ENCODE data around the gene SCN7A.
"Not testable (repeated sequence)": the region's sequence is repeated elsewhere in the genome, so short reads cannot be mapped to it uniquely, and the experiment has no call there.

The SCN7A gene

GRCh38 chr2:166436976-166437375, 57.1 kb downstream of the SCN7A start:
- no peak for DNase-seq
- Mint-ChIP-seq H3K4me1 (ENCODE audit: low read depth in 2 of 2) (no peaks in the 10 kb centered on the region), H3K36me3 (ENCODE audit: insufficient read depth) (no peaks in the 10 kb centered on the region), H3K4me3 (no peak overlapping the region), H3K9me3 (peaks cover 0 to 2% of the 10 kb centered on the region in 2 donors), H3K27me3 (no peaks in the 10 kb centered on the region), H3K27ac (no peak overlapping the region)
- ATAC-seq (replicated peaks): no peak

DNA sequence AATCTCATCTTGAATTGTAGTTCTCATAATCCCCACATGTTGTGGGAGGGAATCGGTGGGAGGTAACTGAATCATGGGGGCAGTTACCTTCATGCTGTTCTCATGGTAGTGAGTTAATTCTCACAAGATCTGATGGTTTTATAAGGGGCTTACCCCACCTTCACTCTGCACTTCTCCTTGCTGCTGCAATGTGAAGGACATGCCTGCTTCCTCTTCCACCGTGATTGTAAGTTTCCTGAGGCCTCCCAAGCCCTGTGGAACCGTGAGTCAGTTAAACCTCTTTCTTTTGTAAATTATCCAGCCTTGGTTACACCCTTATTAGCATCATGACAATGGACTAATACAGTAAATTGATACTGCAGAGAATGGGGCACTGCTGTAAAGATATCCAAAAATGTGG, 57.9 kb downstream of the SCN7A start:
- Mint-ChIP-seq H3K4me1 (ENCODE audit: low read depth in 2 of 2) (no peaks in the 10 kb centered on the region), H3K27me3 (no peaks in the 10 kb centered on the region), H3K27ac (no peak overlapping the region), H3K36me3 (ENCODE audit: insufficient read depth) (no peaks in the 10 kb centered on the region), H3K9me3 (peaks cover 0 to 2% of the 10 kb centered on the region in 2 donors), H3K4me3 (no peak overlapping the region)
- ATAC-seq (replicated peaks) (no peak), DNase-seq (no peak)

DNA sequence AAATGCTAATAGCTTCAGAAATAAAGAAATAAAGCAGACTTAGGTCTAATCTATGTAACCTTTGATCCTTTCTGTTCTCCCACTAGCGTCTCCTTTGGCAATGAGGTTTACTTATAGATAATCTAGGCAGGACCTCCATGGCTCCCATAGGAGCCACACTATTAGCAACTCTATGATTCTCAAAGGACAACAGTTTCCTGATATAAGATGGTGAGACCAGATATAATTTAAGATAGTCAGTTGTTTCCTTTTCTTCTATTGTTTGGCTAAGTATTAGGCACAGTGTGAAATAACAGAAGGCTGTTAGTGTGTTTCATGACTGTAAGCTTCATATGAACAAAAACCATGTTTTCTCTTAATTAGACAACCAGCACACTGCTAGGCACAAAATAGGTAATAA, 59.6 kb downstream of the SCN7A start:
- no peak for ATAC-seq (replicated peaks)
- H3K36me3 Mint-ChIP-seq (ENCODE audit: insufficient read depth): no peaks in the 10 kb centered on the region
- no peak overlapping the region for H3K27ac Mint-ChIP-seq
- no peak for DNase-seq
- no peaks in the 10 kb centered on the region for H3K4me1 Mint-ChIP-seq (ENCODE audit: low read depth in 2 of 2)
- no peak overlapping the region for H3K4me3 Mint-ChIP-seq
- peaks cover 0 to 2% of the 10 kb centered on the region in 2 donors for H3K9me3 Mint-ChIP-seq
- no peaks in the 10 kb centered on the region for H3K27me3 Mint-ChIP-seq

GRCh38 chr2:166433457-166433856, 60.6 kb downstream of the SCN7A start:
- H3K4me1 Mint-ChIP-seq (ENCODE audit: low read depth in 2 of 2): no peaks in the 10 kb centered on the region
- peaks cover 0 to 2% of the 10 kb centered on the region in 2 donors for H3K9me3 Mint-ChIP-seq
- DNase-seq (no peak), ATAC-seq (replicated peaks) (no peak)
- no peak overlapping the region for H3K27ac Mint-ChIP-seq
- H3K36me3 Mint-ChIP-seq (ENCODE audit: insufficient read depth): no peaks in the 10 kb centered on the region
- H3K27me3 Mint-ChIP-seq: no peaks in the 10 kb centered on the region
- no peak overlapping the region for H3K4me3 Mint-ChIP-seq

DNA sequence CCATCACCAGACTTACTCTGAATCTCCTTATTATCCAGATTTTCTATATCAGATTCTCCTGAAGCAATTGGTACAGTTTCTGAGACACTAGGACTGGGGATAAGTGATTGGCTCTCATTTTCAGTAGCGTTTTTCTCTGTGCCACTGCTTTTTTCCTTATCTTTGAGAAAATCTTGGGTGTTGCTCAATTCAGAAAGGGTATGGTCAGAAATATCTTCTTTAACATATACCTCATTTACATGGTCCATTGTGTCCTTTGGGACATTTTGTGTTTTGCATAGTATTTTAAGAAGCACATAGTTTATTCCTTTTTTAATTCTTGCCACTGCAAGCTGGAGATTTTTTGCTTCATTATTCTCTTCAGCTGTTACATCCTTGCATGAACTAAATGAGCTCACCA, 61.7 kb downstream of the SCN7A start:
- ATAC-seq (replicated peaks) (no peak), DNase-seq (no peak)
- Mint-ChIP-seq H3K36me3 (ENCODE audit: insufficient read depth) (no peaks in the 10 kb centered on the region), H3K9me3 (peaks cover 0 to 2% of the 10 kb centered on the region in 2 donors), H3K27ac (no peak overlapping the region), H3K4me3 (no peak overlapping the region), H3K4me1 (ENCODE audit: low read depth in 2 of 2) (no peaks in the 10 kb centered on the region), H3K27me3 (no peaks in the 10 kb centered on the region)

DNA sequence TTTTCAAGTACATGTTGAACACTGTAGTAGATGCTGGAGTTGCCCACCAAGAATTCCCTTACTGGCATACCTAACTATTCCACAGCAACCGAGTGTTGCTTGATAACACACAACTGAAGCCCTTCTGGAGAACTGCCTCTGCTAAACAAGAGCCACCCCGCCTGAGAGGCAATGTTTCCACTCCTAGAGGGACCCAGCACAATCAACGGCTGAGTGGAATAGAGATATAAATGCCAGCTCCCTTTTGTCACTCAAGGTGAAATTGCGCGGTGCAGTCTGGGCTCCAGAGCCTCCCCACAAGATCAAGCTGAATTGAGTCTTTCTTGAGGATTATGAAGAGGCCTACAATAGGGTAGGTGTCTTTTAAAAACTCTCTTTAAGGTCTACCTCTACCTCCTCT, 69.2 kb downstream of the SCN7A start:
- H3K4me1 Mint-ChIP-seq (ENCODE audit: low read depth in 2 of 2): no peaks in the 10 kb centered on the region
- peaks cover 0 to 12% of the 10 kb centered on the region in 2 donors for H3K9me3 Mint-ChIP-seq
- H3K27me3 Mint-ChIP-seq: no peaks in the 10 kb centered on the region
- no peak overlapping the region for H3K27ac Mint-ChIP-seq
- ATAC-seq (replicated peaks): no peak
- DNase-seq: no peak
- H3K4me3 Mint-ChIP-seq: no peak overlapping the region
- no peaks in the 10 kb centered on the region for H3K36me3 Mint-ChIP-seq (ENCODE audit: insufficient read depth)

DNA sequence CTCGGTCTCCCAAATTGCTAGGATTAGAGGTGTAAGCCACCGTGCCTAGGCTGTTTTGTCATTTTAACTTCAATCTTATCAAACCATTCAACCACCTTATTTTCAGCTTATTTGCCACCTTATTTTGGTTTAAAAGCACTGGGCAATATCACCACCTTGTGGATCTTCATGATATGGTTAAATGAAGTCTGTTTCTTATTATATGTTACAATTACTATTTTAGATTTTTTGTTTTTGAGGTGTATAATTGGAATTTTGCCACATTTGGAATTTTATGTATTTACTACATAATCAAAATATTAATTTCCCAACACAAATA, 74.5 kb downstream of the SCN7A start:
- DNase-seq: no peak
- Mint-ChIP-seq H3K4me1 (ENCODE audit: low read depth in 2 of 2) (no peaks in the 10 kb centered on the region), H3K36me3 (ENCODE audit: insufficient read depth) (no peaks in the 10 kb centered on the region), H3K27ac (no peak overlapping the region), H3K9me3 (peaks cover 0 to 12% of the 10 kb centered on the region in 2 donors), H3K27me3 (no peaks in the 10 kb centered on the region), H3K4me3 (no peak overlapping the region)
- ATAC-seq (replicated peaks): no peak

DNA sequence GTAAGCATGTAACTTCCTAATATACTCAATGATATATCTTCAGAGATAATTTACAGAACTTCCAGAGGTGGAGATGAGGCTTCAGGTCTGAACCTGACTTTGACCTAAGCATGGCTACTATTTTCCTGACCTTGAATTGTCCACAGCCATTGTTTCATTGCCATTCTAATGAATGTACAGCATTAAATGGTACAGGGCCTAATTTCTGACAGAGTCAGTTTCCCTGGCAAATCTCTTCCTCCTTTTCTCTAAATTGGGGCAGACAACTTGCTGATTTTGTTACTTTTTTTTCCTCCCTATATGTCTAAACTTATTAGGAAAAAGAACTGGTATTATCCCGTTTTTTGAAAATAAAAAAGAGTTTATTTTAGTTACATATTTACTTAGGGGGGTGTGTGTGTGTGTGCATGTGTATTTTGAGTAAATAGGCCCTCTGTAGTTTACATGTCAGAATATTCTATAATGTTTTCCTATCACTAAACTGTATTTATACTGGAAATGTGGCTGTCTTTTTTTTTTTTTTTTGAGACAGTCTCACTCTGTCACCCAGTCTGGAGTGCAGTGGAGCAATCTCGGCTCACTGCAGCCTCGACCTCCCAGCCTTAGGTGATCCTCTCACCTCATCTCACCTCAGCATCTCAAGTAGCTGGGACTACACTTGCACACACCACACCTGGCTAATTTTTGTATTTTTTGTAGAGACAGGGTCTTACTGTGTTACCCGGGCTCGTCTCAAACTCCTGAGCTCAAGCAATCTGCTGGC, 75.0 kb downstream of the SCN7A start:
- Mint-ChIP-seq H3K9me3 (peaks cover 0 to 12% of the 10 kb centered on the region in 2 donors), H3K4me1 (ENCODE audit: low read depth in 2 of 2) (no peaks in the 10 kb centered on the region), H3K27ac (no peak overlapping the region), H3K4me3 (no peak overlapping the region), H3K36me3 (ENCODE audit: insufficient read depth) (no peaks in the 10 kb centered on the region), H3K27me3 (no peaks in the 10 kb centered on the region)
- DNase-seq (no peak), ATAC-seq (replicated peaks) (no peak)

DNA sequence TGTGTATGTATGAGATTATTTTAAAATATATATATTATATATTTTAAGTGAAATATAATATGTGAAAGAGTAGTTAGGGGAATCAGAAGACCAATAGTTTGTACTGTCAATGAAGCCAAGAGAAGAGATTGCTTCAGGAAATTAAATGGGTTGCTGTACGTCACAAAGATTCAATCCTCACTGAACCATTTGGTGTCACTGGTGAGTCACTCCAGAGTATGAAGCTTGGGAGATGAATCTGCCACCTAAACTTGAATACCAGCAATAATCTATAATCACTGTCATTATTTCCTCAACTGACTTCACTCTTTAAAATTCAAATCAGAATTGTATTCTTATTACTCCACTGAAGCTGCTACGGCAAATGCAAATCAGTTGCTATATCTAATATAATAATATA, 76.4 kb downstream of the SCN7A start:
- Mint-ChIP-seq H3K4me3 (no peak overlapping the region), H3K4me1 (ENCODE audit: low read depth in 2 of 2) (no peaks in the 10 kb centered on the region), H3K9me3 (peaks cover 0 to 9% of the 10 kb centered on the region in 2 donors), H3K27ac (no peak overlapping the region), H3K27me3 (no peaks in the 10 kb centered on the region), H3K36me3 (ENCODE audit: insufficient read depth) (no peaks in the 10 kb centered on the region)
- DNase-seq (no peak), ATAC-seq (replicated peaks) (no peak)

DNA sequence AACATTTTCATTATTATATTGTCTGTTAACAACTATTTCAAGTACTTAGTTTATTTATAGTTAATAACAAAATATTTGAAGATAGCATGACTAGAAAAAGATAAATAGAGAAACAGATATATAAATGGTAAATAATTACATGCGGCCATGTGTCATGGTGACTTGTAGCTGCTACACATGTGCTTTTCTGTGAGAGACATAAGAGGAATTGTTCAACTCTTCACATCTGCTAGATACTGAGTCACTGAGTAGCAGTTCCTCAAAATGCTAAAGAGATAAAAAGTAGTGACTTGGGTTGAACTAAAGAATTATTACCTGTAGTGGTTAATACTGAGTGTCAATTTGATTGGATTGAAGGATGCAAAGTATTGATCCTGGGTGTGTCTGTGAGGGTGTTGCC, 80.8 kb downstream of the SCN7A start:
- peaks cover 2 to 9% of the 10 kb centered on the region in 2 donors for H3K9me3 Mint-ChIP-seq
- H3K27ac Mint-ChIP-seq: no peak overlapping the region
- H3K36me3 Mint-ChIP-seq (ENCODE audit: insufficient read depth): no peaks in the 10 kb centered on the region
- ATAC-seq (replicated peaks) (no peak), DNase-seq (no peak)
- no peaks in the 10 kb centered on the region for H3K4me1 Mint-ChIP-seq (ENCODE audit: low read depth in 2 of 2)
- no peaks in the 10 kb centered on the region for H3K27me3 Mint-ChIP-seq
- H3K4me3 Mint-ChIP-seq: no peak overlapping the region

DNA sequence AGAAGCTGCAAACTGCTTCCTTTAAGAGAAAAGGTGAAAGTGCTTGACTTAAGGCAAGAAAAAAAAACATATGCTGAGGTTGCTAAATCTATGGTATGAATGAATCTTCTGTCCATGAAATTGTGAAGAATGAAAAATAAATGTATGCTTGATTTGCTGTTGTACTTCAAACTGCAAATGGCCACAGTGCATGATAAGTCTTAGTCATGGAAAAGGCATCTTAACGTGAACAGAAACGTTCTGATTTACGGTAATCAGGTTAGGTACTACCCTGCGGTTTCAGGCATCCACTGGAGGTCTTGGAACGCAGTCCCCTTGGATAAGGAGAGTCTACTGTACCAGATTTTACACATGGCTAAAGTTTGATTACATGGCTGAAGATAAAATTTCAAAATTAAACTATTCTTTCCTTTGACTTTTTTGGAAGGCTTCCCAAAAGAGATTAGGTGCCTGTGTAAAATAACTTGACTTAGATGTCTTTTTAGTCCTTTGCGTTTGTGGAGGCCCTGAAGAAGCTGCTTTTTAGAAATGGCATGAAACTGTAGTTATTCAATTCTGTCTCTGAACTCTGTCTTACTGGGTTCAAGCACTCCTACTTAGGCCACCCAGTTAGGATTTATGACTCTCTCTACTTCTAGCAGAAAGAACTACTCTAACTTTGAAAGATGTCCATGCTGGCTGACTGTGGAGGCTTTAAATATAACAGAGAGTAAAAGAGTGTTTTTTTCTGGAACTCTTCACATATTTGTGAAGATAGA, 82.4 kb downstream of the SCN7A start:
- no peaks in the 10 kb centered on the region for H3K36me3 Mint-ChIP-seq (ENCODE audit: insufficient read depth)
- H3K4me3 Mint-ChIP-seq: no peak overlapping the region
- H3K9me3 Mint-ChIP-seq: peaks cover 4 to 11% of the 10 kb centered on the region in 2 donors
- H3K27me3 Mint-ChIP-seq: no peaks in the 10 kb centered on the region
- no peaks in the 10 kb centered on the region for H3K4me1 Mint-ChIP-seq (ENCODE audit: low read depth in 2 of 2)
- ATAC-seq (replicated peaks) (no peak), DNase-seq (no peak)
- no peak overlapping the region for H3K27ac Mint-ChIP-seq

DNA sequence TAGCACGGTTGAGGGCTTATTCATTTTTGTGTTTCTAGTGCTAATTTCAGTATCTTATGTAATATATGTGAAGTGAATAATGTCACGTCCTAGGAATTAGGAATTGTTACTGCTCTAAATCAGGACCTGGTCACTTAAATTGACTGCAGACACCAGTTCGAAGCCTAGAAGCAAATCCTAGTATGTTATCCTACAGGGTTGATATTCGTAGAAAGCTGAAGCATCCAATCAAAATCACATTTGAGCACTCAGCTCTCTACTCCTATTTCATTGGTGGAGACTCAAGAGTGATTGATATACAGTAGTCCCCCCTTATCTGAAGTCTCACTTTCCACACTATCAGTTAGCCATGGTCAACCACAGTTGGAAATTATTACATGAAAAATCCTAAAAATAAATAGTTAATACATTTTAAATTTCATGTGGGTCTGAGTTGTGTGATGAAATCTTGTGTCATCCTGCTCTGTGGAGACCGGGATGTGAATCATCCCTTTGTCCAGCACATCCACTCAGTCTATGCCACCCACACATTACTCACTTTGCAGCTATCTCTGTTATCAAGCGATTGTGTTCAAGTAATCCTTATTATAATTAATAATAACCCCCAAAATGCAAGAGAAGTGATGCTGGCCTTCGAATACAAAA, 83.1 kb downstream of the SCN7A start:
- no peak for DNase-seq
- Mint-ChIP-seq H3K36me3 (ENCODE audit: insufficient read depth) (no peaks in the 10 kb centered on the region), H3K4me3 (no peak overlapping the region)

DNA sequence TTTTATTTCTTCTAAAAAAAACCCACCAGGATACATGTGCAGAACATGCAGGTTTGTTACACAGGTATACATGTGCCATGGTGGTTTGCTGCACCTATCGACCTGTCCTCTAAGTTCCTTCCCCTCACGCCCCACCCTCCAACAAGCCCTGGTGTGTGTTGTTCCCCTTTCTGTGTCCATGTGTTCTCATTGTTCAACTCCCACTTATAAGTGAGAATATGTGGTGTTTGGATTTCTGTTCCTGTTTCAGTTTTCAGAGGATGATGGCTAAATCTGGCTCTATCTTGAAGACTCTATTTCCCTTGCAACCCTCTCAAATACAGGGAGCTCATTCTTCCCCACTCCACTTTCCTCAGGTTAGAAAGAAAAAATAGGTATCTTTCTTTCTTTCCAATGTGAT, 86.3 kb downstream of the SCN7A start:
- not testable (repeated sequence) for DNase-seq; H3K27me3 Mint-ChIP-seq; ATAC-seq (replicated peaks); H3K4me1 Mint-ChIP-seq (ENCODE audit: low read depth in 2 of 2); H3K36me3 Mint-ChIP-seq (ENCODE audit: insufficient read depth); H3K27ac Mint-ChIP-seq; H3K4me3 Mint-ChIP-seq
- peaks cover 6 to 11% of the 10 kb centered on the region in 2 donors for H3K9me3 Mint-ChIP-seq

More for the DNA sequence above, 83.1 kb downstream of the SCN7A start:
- H3K27me3 Mint-ChIP-seq: no peaks in the 10 kb centered on the region
- no peak overlapping the region for H3K27ac Mint-ChIP-seq
- ATAC-seq (replicated peaks): no peak
- H3K4me1 Mint-ChIP-seq (ENCODE audit: low read depth in 2 of 2): no peaks in the 10 kb centered on the region
- peaks cover 6 to 11% of the 10 kb centered on the region in 2 donors for H3K9me3 Mint-ChIP-seq

DNA sequence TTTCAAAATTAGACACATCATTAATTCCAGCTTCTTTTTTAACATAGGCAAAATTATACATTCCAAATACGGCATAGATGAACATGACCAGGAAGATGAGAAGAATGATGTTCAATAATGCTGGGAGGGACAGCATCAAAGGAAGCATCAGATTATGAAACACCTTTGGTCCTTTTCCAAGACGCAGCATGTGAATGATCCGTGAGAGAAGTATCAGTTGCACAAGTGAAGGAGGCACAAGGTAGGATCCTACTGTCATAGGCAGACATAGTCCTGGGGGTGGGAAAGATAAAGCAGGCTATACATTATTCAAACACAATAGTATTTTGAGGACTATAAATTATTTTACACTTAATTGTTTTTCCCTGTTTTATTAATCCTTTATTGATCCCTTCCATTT, 87.7 kb downstream of the SCN7A start:
- DNase-seq (no peak), ATAC-seq (replicated peaks) (no peak)
- Mint-ChIP-seq H3K36me3 (ENCODE audit: insufficient read depth) (no peaks in the 10 kb centered on the region), H3K27me3 (no peaks in the 10 kb centered on the region), H3K4me1 (ENCODE audit: low read depth in 2 of 2) (no peaks in the 10 kb centered on the region), H3K4me3 (no peak overlapping the region), H3K9me3 (peaks cover 8 to 11% of the 10 kb centered on the region in 2 donors), H3K27ac (no peak overlapping the region)

All from effector memory CD8-positive, alpha-beta T cell (primary cell).